HG03139 (cell line): ENCODE results near the gene CEP57L1.
"Not testable (repeated sequence)": the region's sequence is repeated elsewhere in the genome, so short reads cannot be mapped to it uniquely, and the experiment has no call there.

Experiments used
- ATAC-seq: cut with Tn5 transposase; IDR thresholded peaks from one replicate; pipeline ENCODE4 v1.9.1; 2021; ENCODE audit not compliant: unreplicated experiment

Gene CEP57L1

GRCh38 chr6:109073344-109074132, 21.8 kb upstream of the CEP57L1 start:
- ATAC-seq: no peak

GRCh38 chr6:109074133-109074415, 21.2 kb upstream of the CEP57L1 start:
- no peak for ATAC-seq

- ATAC-seq: no peak
Measured at GRCh38 chr6:109075934-109076333, 19.4 kb upstream of the CEP57L1 start.

GRCh38 chr6:109076377-109076776, 18.9 kb upstream of the CEP57L1 start:
- ATAC-seq: no peak

GRCh38 chr6:109079981-109080380, 15.3 kb upstream of the CEP57L1 start:
- ATAC-seq: no peak

GRCh38 chr6:109081026-109081425, 14.3 kb upstream of the CEP57L1 start:
- no peak for ATAC-seq

GRCh38 chr6:109081516-109082187, 13.7 kb upstream of the CEP57L1 start:
- ATAC-seq: no peak

GRCh38 chr6:109082188-109082577, 13.1 kb upstream of the CEP57L1 start:
- ATAC-seq: no peak

GRCh38 chr6:109083657-109084056, 11.7 kb upstream of the CEP57L1 start:
- ATAC-seq: no peak

- ATAC-seq: not testable (repeated sequence)
Measured at GRCh38 chr6:109084146-109084545, 11.2 kb upstream of the CEP57L1 start.

GRCh38 chr6:109087661-109088264, 7.5 kb upstream of the CEP57L1 start:
- ATAC-seq: no peak

GRCh38 chr6:109088995-109089394, 6.3 kb upstream of the CEP57L1 start:
- no peak for ATAC-seq

- no peak for ATAC-seq
Measured at GRCh38 chr6:109091314-109092024, 3.8 kb upstream of the CEP57L1 start.

GRCh38 chr6:109092074-109092473, 3.2 kb upstream of the CEP57L1 start:
- ATAC-seq: no peak

GRCh38 chr6:109093732-109094415, 1.4 kb upstream of the CEP57L1 start:
- no peak for ATAC-seq

GRCh38 chr6:109094416-109095035, 781 bp upstream of the CEP57L1 start, which contains the start of gene SESN1:
Gene SESN1 (minus strand): TSS chr6:109094846. CDS start chr6:109094073, 773 bp downstream.
- ATAC-seq: peak; percentile 54

GRCh38 chr6:109095835-109096084, 453 bp downstream of the CEP57L1 start:
- no peak for ATAC-seq

- no peak for ATAC-seq
Measured at GRCh38 chr6:109096208-109096607, 901 bp downstream of the CEP57L1 start.

GRCh38 chr6:109097661-109098060, 2.4 kb downstream of the CEP57L1 start:
- ATAC-seq: no peak

GRCh38 chr6:109102762-109103161, 7.5 kb downstream of the CEP57L1 start:
- ATAC-seq: no peak

- no peak for ATAC-seq
Measured at GRCh38 chr6:109103942-109104341, 8.6 kb downstream of the CEP57L1 start.
